HG03442 (cell line): ENCODE measurements around the gene ZNF460.
"Not testable (repeated sequence)": the region's sequence is repeated elsewhere in the genome, so short reads cannot be mapped to it uniquely, and the experiment has no call there.

Experiments
- ATAC-seq: cut with Tn5 transposase; IDR thresholded peaks from one replicate; pipeline ENCODE4 v1.9.1; 2021; ENCODE audit warnings: mild to moderate bottlenecking, moderate library complexity; ENCODE audit not compliant: unreplicated experiment

The ZNF460 gene

DNA sequence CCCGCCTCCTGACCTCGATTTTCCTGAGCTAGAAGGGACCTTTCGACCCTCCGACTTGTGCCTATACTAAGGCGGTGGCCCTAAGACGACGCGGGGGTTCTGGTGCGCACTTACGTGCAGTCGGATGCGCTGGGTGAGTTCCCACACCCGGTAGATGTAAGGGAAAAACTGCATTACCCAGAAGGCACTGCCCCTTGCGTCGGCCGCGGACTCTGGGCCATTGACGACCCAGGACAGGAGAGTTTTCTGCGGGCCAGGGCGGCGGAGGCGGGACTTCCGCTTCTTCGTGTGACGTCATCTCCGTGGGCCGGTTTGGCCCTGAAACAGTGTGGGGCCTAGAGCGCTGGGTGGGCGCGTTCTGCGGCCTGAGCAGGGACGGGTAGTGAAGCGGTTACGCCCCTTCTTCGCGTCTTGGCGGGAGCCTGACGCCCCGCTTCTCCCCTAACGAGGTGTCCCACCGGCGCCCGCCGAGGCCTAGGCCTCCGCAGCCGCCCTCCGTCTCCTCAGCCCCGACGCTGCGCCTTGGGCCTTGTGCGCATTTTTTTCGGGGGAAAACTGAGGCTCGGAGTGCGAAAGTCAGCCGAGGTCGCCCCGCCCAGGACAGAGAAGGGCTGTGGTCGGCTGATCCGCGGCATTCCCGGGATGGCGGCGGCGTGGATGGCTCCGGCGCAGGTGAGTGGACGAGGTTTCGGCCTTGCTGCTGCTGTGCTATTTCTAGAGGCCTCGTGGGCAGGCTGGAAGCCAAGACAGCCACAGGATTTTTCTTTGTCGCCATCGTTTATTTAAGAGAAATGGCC, at the start of gene ZNF460:
ZNF460 (plus strand) TSS at position 321 of the 797 bp plus-strand sequence; CDS start at position 643, 322 bp downstream.
- peak; percentile 83 for ATAC-seq

- ATAC-seq = no peak
Measured at GRCh38 chr19:57231686-57232085, 48.6 kb upstream of the ZNF460 start.

DNA sequence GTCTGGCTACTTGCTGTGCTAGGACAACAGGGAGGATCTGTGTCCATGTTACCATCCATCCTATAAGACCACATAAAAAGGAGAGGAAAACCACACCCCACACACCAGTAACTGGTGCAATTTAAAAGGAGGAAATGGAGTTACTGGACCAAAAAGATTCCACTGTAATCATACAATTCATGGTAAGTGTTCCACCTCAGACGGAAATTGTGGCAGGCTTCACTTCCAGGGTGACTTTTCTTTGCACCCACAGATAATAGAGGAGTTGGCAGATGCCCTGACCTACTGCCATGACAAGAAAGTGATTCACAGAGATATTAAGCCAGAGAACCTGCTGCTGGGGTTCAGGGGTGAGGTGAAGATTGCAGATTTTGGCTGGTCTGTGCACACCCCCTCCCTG, 47.1 kb upstream of the ZNF460 start:
- no peak for ATAC-seq

DNA sequence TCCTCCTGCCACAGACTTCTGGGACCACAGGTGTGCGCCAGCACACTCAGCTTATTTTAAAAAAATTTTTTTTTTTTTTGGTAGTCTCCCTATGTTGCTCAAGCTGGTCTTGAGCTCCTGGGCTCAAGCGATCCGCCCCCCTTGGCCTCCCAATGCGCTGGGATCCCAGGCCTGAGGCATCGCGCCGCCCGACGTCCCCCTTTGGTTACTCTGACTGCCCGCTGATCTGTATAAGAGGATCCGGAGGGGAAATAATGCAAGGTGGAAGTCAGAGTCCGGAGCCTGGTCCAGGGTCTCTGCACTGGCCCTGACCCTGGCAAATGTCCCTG, 40.3 kb upstream of the ZNF460 start:
- ATAC-seq = no peak

DNA sequence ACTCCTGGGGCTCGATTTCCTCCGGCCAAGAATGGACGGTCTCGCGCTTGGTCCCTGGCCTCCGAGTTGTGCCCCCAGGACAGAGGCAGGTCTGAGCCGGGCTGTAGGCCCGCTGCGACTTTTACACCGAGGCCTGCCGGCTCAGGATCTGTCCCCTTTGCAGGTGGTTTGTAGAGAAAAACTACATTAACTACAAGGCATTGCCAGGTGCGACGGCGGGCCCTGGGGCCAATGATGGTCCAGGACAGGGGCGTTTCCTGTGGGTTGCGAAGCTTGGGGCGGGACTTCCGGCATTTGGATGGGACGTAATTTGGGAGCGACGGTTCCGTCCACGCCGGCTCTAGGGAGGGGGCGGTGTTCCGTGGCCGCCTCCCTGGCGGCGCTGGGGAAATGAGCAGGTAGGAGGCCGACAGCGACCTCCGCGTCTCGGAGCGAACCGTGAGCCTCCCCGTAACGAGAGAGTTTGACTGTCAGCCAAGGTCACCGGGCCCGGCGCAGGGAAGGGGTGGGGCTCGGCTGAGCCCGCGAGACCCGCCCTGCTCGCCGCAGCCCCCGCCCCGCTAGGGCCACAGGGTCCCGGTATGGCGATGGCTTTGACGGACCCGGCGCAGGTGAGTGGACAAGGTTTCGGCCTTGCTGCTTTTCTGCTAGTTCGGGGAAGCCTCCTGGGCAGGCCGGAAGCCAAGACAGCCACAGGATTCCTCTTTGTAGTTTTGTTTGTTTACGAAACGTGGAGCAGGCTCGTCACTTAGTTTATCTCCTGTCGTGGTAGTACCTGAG, 39.8 kb upstream of the ZNF460 start, which contains the start of gene ZNF805:
ZNF805 (plus strand) TSS at position 322 of the 780 bp plus-strand sequence; CDS start at position 582, 260 bp downstream.
- ATAC-seq = peak; percentile 91

DNA sequence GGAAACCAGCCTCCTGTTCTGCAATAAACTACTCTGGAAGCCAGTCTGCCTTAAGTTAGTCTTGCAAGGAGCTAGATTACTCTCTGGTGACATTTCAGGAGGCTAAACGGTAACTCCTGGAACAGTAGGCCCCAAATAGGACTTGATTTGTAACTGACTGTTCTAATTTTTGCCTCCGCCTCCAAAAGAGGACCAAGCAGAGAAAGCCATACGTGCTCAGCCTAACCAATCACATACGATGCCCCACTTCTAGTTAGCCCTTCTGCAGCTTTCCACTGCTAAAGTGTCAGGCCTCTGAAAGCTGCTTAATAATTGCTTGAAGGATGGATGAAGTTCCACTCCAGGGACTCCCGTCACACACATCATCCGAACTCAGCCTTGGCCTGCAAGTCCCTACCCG, 39.1 kb upstream of the ZNF460 start:
- ATAC-seq = no peak

DNA sequence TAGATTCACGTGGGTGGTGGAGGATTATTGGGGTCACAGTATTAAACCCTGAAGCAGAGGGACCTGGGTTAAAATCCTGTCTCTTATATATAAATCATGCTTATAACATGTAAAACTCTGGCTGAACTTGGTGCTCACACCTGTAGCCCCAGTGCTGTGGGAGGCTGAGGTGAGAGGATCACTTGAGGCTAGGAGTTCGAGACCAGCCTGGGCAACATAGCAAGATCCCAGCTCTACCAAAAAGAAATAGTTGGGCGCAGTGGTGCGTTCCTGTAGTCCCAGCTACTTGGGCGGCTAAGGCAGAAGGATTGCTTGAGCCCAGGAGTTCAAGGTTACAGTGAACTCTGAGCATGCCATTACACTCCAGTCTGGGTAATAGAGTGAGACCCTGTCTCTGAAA, 37.5 kb upstream of the ZNF460 start:
- ATAC-seq = no peak

DNA sequence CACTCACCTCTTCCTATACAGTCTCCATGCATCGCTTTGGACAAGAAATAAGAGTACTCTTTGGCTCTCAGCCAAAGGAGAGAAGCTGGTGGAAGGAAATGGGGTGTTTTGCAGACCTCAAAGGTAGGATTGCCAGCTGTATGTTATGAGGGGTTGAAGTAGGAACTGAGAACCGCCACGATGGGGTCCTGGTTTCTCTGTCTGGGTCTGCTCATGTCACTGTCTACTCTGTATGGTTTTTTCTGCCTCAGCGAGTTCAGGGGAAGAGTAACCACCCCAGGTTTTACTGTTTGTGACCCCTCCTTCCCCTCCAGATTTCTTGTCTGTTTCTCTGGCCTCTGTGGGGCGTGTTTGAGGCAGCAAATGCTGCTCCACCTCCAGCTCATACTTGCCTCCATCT, 35.8 kb upstream of the ZNF460 start:
- no peak for ATAC-seq

DNA sequence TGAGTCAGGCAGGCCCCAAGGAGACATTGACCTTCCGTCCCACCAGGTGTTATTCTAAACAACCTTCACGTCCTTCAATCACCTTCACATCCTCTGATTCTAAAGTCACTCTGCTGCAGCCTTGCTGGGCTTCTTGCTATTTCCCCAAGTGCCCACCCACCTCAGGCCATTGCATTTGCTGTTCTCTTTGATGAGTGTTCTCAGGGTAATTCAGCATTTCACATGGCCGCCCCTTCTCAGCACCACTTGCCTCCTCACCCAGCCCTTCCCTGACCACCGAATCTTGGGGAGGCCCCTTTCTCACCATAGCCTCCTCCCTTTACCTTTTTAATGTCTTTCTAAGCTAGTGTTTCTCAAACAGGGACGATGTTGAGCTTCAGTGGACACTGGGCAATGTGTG, 35.2 kb upstream of the ZNF460 start:
- ATAC-seq = no peak

GRCh38 chr19:57245959-57246358, 34.3 kb upstream of the ZNF460 start:
- ATAC-seq = no peak

DNA sequence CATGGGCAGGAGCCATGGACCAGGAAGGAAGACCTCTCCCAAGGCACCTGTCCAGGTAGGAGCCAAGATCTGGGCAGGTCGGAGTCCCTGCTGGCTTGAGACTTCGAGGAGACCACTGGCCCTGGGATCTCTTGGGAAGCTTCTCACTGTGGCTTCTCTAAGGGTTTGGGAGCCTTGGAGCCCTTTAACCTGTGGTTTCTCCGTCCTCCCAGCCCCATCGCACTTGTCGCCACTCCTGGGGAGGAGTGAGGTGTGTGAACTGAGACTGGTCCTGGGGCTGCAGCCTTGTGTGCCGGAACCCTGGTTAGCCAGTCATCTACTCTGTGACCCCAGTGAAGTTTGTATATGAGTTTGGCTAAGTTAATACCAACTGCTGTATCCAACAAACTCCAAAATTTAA, 31.6 kb upstream of the ZNF460 start:
- ATAC-seq = no peak

DNA sequence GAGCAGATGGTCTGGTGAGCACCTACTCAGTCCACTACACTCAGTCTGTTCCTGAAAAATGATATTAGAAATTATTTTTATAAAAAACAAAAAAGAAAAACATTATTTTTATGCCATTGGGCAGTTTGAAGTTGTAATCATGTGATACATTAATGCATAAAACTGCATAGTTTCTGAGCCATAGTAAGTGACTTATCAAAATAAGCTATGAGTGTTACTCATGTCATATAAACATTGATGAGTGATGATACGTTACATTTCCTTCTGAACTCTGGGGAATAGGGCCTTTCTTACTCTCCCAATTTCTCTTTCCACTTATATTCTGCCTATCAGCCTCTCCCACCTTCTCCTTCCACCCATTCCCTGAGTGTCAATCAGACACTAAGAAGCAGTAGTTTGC, 31.0 kb upstream of the ZNF460 start:
- no peak for ATAC-seq

- not testable (repeated sequence) for ATAC-seq
Measured at GRCh38 chr19:57253767-57254166, 26.5 kb upstream of the ZNF460 start.

- no peak for ATAC-seq
Measured at GRCh38 chr19:57262044-57262443, 18.2 kb upstream of the ZNF460 start.

DNA sequence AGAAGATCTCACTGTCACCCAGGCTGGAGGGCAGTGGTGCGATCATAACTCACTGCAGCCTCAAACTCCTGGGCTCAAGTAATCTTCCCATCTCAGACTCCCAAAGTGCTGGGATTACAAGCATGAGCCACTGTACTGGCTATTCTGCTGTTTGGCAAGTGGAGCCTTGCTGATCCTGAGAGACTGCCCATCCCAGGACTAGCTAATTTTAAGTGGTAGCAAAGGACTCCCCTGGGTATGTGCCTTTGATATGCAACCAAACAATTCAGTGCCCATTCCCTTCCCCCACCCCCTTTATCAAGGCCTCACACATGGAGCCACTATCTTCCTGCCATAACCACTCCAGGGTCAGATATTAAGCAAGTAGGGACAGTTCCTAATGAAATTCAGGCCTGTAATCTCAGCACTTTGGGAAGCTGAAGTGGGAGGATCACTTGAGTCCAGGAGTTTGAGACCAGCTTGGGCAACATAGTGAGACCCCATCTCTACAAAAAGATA, 17.0 kb upstream of the ZNF460 start:
- no peak for ATAC-seq

- ATAC-seq = no peak
Measured at GRCh38 chr19:57267291-57267690, 13.0 kb upstream of the ZNF460 start.

GRCh38 chr19:57269515-57270250, 10.6 kb upstream of the ZNF460 start:
- ATAC-seq = peak; percentile 38

- ATAC-seq = no peak
Measured at GRCh38 chr19:57271280-57271679, 9.0 kb upstream of the ZNF460 start.

DNA sequence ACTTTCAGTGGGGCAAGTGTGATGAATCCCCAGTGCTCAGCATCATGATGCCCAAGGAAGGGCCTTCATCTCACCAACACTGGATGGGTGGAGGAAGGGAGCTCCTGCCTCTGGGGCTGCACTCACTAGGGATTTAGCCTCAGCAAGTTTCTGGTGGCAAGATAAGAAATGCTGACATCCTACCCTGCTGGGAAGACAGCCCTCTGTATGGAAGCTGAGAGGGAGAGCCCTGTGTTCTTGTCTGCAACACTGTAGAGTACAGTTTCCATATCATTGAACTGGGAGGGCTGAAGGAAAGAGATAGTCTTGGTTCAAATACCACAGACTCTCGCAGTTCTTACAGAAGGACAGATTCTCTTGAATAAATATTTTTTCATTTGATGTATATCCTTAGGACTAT, 7.3 kb upstream of the ZNF460 start:
- no peak for ATAC-seq

DNA sequence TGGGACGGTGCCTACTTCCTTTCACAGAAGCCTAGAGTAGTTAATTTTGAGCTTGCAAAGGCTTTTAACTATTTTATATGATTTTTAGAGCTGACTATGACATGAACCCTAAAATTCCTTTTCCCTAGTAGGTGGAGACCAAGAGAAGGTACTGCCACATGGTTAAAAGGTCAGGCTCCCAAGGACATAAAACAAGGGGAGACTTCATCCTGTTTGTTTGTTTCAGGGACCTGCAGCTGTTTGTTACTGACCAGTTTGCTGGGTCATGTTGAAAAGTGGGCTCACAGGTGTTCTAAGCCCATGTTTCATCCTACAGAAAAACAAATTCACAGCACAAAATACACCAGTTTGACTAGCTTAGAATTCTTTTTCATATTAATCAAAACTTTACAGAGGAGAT, 3.9 kb upstream of the ZNF460 start:
- no peak for ATAC-seq

- ATAC-seq = not testable (repeated sequence)
Measured at GRCh38 chr19:57278481-57278880, 1.8 kb upstream of the ZNF460 start.
